WERI-Rb-1 (cell line): ENCODE results near the gene SERPINI1.

Experiments
- DNase-seq: peaks from one replicate; pipeline ENCODE4 v3.0.0-alpha.2; 2020
- H3K27ac ChIP-seq: fragments of 250-450 bp; sonication (Bioruptor Pico); 2 replicates; pipeline ENCODE4 v1.5.1; 2020; ENCODE audit warnings: mild to moderate bottlenecking, moderate library complexity
- H3K27me3 ChIP-seq: fragments of 250-450 bp; sonication (Bioruptor Pico); 2 replicates; pipeline ENCODE4 v1.5.1; 2021; ENCODE audit warnings: mild to moderate bottlenecking, low read depth, moderate library complexity; ENCODE audit not compliant: insufficient read depth, severe bottlenecking
- H3K36me3 ChIP-seq: fragments of 250-450 bp; sonication (Bioruptor Pico); 2 replicates; pipeline ENCODE4 v1.5.1; 2020; ENCODE audit warnings: mild to moderate bottlenecking, moderate library complexity
- H3K4me3 ChIP-seq: 2 replicates; pipeline ENCODE4 v1.5.1; 2011; ENCODE audit warnings: low read depth, mild to moderate bottlenecking, control low read depth, low read length
- H3K9me3 ChIP-seq: fragments of 250-450 bp; sonication (Bioruptor Pico); 2 replicates; pipeline ENCODE4 v1.5.1; 2021; ENCODE audit warnings: mild to moderate bottlenecking, moderate library complexity; ENCODE audit not compliant: severe bottlenecking
- CTCF ChIP-seq: IDR thresholded peaks from 2 replicates; pipeline ENCODE4 v1.5.1; 2011; ENCODE audit warnings: low read depth, mild to moderate bottlenecking, control low read depth, inconsistent platforms, low read length

The SERPINI1 gene

GRCh38 chr3:167761302-167761701 lies 25.8 kb downstream of the SERPINI1 start:
- no peaks in the 10 kb centered on the region for H3K9me3 ChIP-seq
- no peak for DNase-seq
- TF ChIP-seq CTCF = no peak
- no peaks in the 10 kb centered on the region for H3K36me3 ChIP-seq
- H3K4me3 ChIP-seq = no peak overlapping the region
- H3K27ac ChIP-seq = no peak overlapping the region
- no peaks in the 10 kb centered on the region for H3K27me3 ChIP-seq

- Histone ChIP-seq H3K27me3 (no peaks in the 10 kb centered on the region), H3K4me3 (no peak overlapping the region), H3K27ac (no peak overlapping the region), H3K36me3 (no peaks in the 10 kb centered on the region), H3K9me3 (no peaks in the 10 kb centered on the region)
- DNase-seq = no peak
- TF ChIP-seq CTCF = no peak
These were observed 26.8 kb downstream of the SERPINI1 start for GRCh38 chr3:167762296-167762695.

DNA sequence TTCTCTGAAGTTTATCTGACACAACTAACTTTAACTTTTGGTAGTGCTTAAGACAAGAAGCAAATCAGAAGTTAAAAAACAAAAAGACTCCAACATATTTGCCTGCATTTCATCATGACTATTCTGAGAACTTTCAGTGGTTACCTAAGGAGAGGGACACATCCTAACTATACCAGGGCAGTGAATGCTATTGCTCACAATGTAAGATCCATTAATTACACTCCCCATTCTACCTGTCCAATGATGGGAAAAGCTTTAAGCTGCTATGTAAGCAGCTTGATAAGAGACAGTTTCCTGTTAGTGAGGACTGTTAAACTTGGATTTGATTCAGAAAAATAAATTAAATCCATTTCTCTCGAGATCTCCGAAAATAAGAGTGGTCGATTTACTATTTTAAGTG lies 37.5 kb downstream of the SERPINI1 start:
- Histone ChIP-seq H3K36me3 (no peaks in the 10 kb centered on the region), H3K27me3 (no peaks in the 10 kb centered on the region), H3K9me3 (peaks cover 4% of the 10 kb centered on the region), H3K27ac (no peak overlapping the region), H3K4me3 (no peak overlapping the region)
- no peak for TF ChIP-seq CTCF
- no peak for DNase-seq

GRCh38 chr3:167773584-167773983 lies 38.1 kb downstream of the SERPINI1 start:
- H3K27me3 ChIP-seq = no peaks in the 10 kb centered on the region
- no peak for TF ChIP-seq CTCF
- H3K36me3 ChIP-seq = no peaks in the 10 kb centered on the region
- no peak overlapping the region for H3K27ac ChIP-seq
- no peak overlapping the region for H3K4me3 ChIP-seq
- H3K9me3 ChIP-seq = peaks cover 4% of the 10 kb centered on the region
- no peak for DNase-seq

- Histone ChIP-seq H3K36me3 (no peaks in the 10 kb centered on the region), H3K4me3 (no peak overlapping the region), H3K27me3 (no peaks in the 10 kb centered on the region), H3K9me3 (peaks cover 4% of the 10 kb centered on the region), H3K27ac (no peak overlapping the region)
- no peak for TF ChIP-seq CTCF
- peak; percentile 15 for DNase-seq
These were observed 40.7 kb downstream of the SERPINI1 start for GRCh38 chr3:167776066-167776685.

GRCh38 chr3:167777356-167777755 lies 41.8 kb downstream of the SERPINI1 start:
- TF ChIP-seq CTCF = no peak
- H3K27ac ChIP-seq = no peak overlapping the region
- H3K27me3 ChIP-seq = no peaks in the 10 kb centered on the region
- DNase-seq = no peak
- H3K9me3 ChIP-seq = peaks cover 4% of the 10 kb centered on the region
- no peaks in the 10 kb centered on the region for H3K36me3 ChIP-seq
- no peak overlapping the region for H3K4me3 ChIP-seq
